HepG2 (cell line): ENCODE data around the gene BEND3. TPM values are rescaled to one million over a fixed set of nuclear protein-coding genes. Genes with fewer than 3 reads are reported as not detected.

Experiments
- AGO2 ChIP-seq: fragments of 200-400 bp; formaldehyde crosslinking; optimal IDR thresholded peaks from 2 replicates; pipeline ENCODE3; 2017; ENCODE audit warnings: mild to moderate bottlenecking, low read depth, low read length, moderate library complexity
- ARHGAP35 ChIP-seq: sonication (generic); formaldehyde crosslinking; IDR thresholded peaks from 2 replicates; pipeline ENCODE4 v1.9.0; 2022; ENCODE audit warnings: mild to moderate bottlenecking, inconsistent platforms, moderate library complexity, missing genetic modification reagents, borderline replicate concordance
- ASH2L ChIP-seq: fragments of 300-600, 200-600 bp; sonication (generic); IDR thresholded peaks from 2 replicates; pipeline ENCODE4 v1.7.0; 2017; ENCODE audit warnings: low read depth, mild to moderate bottlenecking, moderate library complexity, mixed read lengths, low read length; ENCODE audit not compliant: insufficient read length
- BCL6 ChIP-seq: IDR thresholded peaks from 2 replicates; pipeline ENCODE4 v1.6.1; 2016; ENCODE audit warnings: missing genetic modification reagents, missing compliant biosample characterization
- ISX ChIP-seq: sonication (generic); formaldehyde crosslinking; conservative IDR thresholded peaks from 2 replicates; pipeline ENCODE4 v1.5.0; 2020; ENCODE audit warnings: missing genetic modification reagents
- MAX ChIP-seq: IDR thresholded peaks from 2 replicates; pipeline ENCODE4 v1.6.1; 2012; ENCODE audit warnings: inconsistent platforms
- MED8 ChIP-seq: sonication (generic); formaldehyde crosslinking; IDR thresholded peaks from 2 replicates; pipeline ENCODE4 v1.8.1; 2023; ENCODE audit warnings: mild to moderate bottlenecking, missing genetic modification reagents; ENCODE audit not compliant: insufficient replicate concordance
- MXD3 ChIP-seq: IDR thresholded peaks from 2 replicates; pipeline ENCODE4 v1.6.1; 2016; ENCODE audit warnings: mild to moderate bottlenecking, missing biosample characterization, missing genetic modification reagents
- NAIF1 ChIP-seq: sonication (generic); formaldehyde crosslinking; IDR thresholded peaks from 2 replicates; pipeline ENCODE4 v1.5.0; 2020; ENCODE audit warnings: mild to moderate bottlenecking, missing genetic modification reagents, borderline replicate concordance
- RBM39 ChIP-seq: fragments of 200-400 bp; formaldehyde crosslinking; IDR thresholded peaks from one replicate; pipeline ENCODE4 v1.6.1; 2018; ENCODE audit warnings: antibody characterized with exemption, mild to moderate bottlenecking, low read depth, low read length; ENCODE audit not compliant: poor library complexity, severe bottlenecking
- SOX6 ChIP-seq, 2 experiments: fragments of 450-650 bp in 1 of 2; sonication (generic) in 1 of 2; formaldehyde crosslinking in 1 of 2; IDR thresholded peaks; 2 replicates each; pipeline versions ENCODE4 v1.4.0 to v1.6.1; 2017 to 2020; ENCODE audit warnings: antibody characterized with exemption in 1 of 2, mild to moderate bottlenecking in 1 of 2, missing genetic modification reagents in 1 of 2
- THYN1 ChIP-seq: sonication (generic); formaldehyde crosslinking; IDR thresholded peaks from 2 replicates; pipeline ENCODE4 v1.8.1; 2023; ENCODE audit warnings: low read depth, mild to moderate bottlenecking, moderate library complexity, missing genetic modification reagents, borderline replicate concordance
- ZBTB4 ChIP-seq: sonication (generic); formaldehyde crosslinking; IDR thresholded peaks from 2 replicates; pipeline ENCODE4 v1.4.0; 2020; ENCODE audit warnings: missing genetic modification reagents, mild to moderate bottlenecking, borderline replicate concordance
- ZBTB42 ChIP-seq: sonication (generic); formaldehyde crosslinking; IDR thresholded peaks from 2 replicates; pipeline ENCODE4 v1.5.0; 2020; ENCODE audit warnings: mild to moderate bottlenecking, missing genetic modification reagents
- ZNF121 ChIP-seq: sonication (generic); formaldehyde crosslinking; IDR thresholded peaks from 2 replicates; pipeline ENCODE4 v1.5.0; 2020; ENCODE audit warnings: mild to moderate bottlenecking, missing genetic modification reagents
- ZNF207 ChIP-seq: fragments of 450-650 bp; IDR thresholded peaks from 2 replicates; pipeline ENCODE4 v1.6.1; 2016; ENCODE audit warnings: antibody characterized with exemption, borderline replicate concordance
- ZNF234 ChIP-seq: sonication (generic); formaldehyde crosslinking; conservative IDR thresholded peaks from 2 replicates; pipeline ENCODE4 v1.5.1; 2020; ENCODE audit warnings: mild to moderate bottlenecking, missing genetic modification reagents
- ZNF333 ChIP-seq: sonication (generic); formaldehyde crosslinking; IDR thresholded peaks from 2 replicates; pipeline ENCODE4 v1.4.0; 2020; ENCODE audit warnings: mild to moderate bottlenecking, missing genetic modification reagents, borderline replicate concordance
- ZNF432 ChIP-seq: sonication (generic); formaldehyde crosslinking; IDR thresholded peaks from 2 replicates; pipeline ENCODE4 v1.5.0; 2020; ENCODE audit warnings: missing genetic modification reagents, mild to moderate bottlenecking, borderline replicate concordance
- ZNF549 ChIP-seq: sonication (generic); formaldehyde crosslinking; IDR thresholded peaks from 2 replicates; pipeline ENCODE4 v1.5.0; 2020; ENCODE audit warnings: missing genetic modification reagents
- ZNF709 ChIP-seq: sonication (generic); formaldehyde crosslinking; IDR thresholded peaks from 2 replicates; pipeline ENCODE4 v1.5.0; 2020; ENCODE audit warnings: mild to moderate bottlenecking, missing genetic modification reagents
- ZNF761 ChIP-seq: sonication (generic); formaldehyde crosslinking; conservative IDR thresholded peaks from 2 replicates; pipeline ENCODE4 v1.4.0; 2020; ENCODE audit warnings: mild to moderate bottlenecking, missing genetic modification reagents
- ZNF766 ChIP-seq: sonication (generic); formaldehyde crosslinking; IDR thresholded peaks from 2 replicates; pipeline ENCODE4 v1.5.0; 2020; ENCODE audit warnings: missing genetic modification reagents, borderline replicate concordance
- ZNF776 ChIP-seq: sonication (generic); formaldehyde crosslinking; IDR thresholded peaks from 2 replicates; pipeline ENCODE4 v1.4.0; 2020; ENCODE audit warnings: mild to moderate bottlenecking, missing genetic modification reagents
- ZNF781 ChIP-seq: sonication (generic); formaldehyde crosslinking; IDR thresholded peaks from 2 replicates; pipeline ENCODE4 v1.5.1; 2020; ENCODE audit warnings: borderline replicate concordance, mild to moderate bottlenecking, missing genetic modification reagents; ENCODE audit errors: not compliant biosample characterization
- ZSCAN31 ChIP-seq: sonication (generic); formaldehyde crosslinking; IDR thresholded peaks from 2 replicates; pipeline ENCODE4 v1.5.0; 2020; ENCODE audit warnings: low read depth, mild to moderate bottlenecking, missing genetic modification reagents
- polyA plus RNA-seq, 8 experiments: library from polyadenylated mRNA; depleted of rRNA in 3 of 8; stranded (reverse) in 7 of 8; unstranded in 1 of 8; fragments of >200 nt; fragmentation: Illumina TruSeq in 4 of 8; extraction: Trizol in 4 of 8; gene quantifications; 2 replicates each; pipeline versions ENCODE4 v1.2.1 to v1.2.3, GENCODE V29; 2011 to 2016; ENCODE audit warnings: low read depth in 4 of 8, missing spikeins in 1 of 8, mixed read lengths in 1 of 8; ENCODE audit not compliant: insufficient read depth in 1 of 8
- total RNA-seq, 5 experiments: library from RNA; depleted of rRNA; stranded (reverse); fragments of >200 nt; fragmentation: Illumina TruSeq; extraction: Trizol; gene quantifications; 2 replicates each; pipeline ENCODE4 v1.2.3, GENCODE V29; 2016; ENCODE audit warnings: low read depth in 1 of 5

Gene BEND3
- total and polyA plus RNA-seq, 2 of the 13 experiments (the other 11 are each of a cell fraction or from before 2014, with no cell fraction given), result 1.4 to 5.8 TPM

- TF ChIP-seq THYN1, result 0 out of 2 replicates have a peak, but pooled peaks have one; percentile 52
- peak; percentile 68; the same call in 1 of the 2 replicates for TF ChIP-seq ZSCAN31 (CRISPR knock-in tag)
- TF ChIP-seq ZNF781 (CRISPR knock-in tag), result no peak
- no peak for TF ChIP-seq ZNF432
- peak; percentile 43; the same call in 1 of the 2 replicates for TF ChIP-seq MXD3 (CRISPR knock-in tag)
- TF ChIP-seq MED8 (CRISPR knock-in tag), result peak; percentile 37
- TF ChIP-seq ZNF549 (CRISPR knock-in tag), result no peak
- TF ChIP-seq BCL6 (CRISPR knock-in tag), result peak; percentile 27; the same call in 1 of the 2 replicates
- TF ChIP-seq ZNF709 (CRISPR knock-in tag), result peak; percentile 70; the same call in 1 of the 2 replicates
- TF ChIP-seq ZNF207, result no peak
- peak; percentile 95 for TF ChIP-seq AGO2
- 0 out of 2 replicates have a peak, but pooled peaks have one; percentile 69 for TF ChIP-seq ZNF333 (CRISPR knock-in tag)
- 0 out of 2 replicates have a peak, but pooled peaks have one; percentile 51 for TF ChIP-seq ARHGAP35 (CRISPR knock-in tag)
- no peak for TF ChIP-seq ZNF761
- TF ChIP-seq ZNF121, result peak; percentile 96
- TF ChIP-seq SOX6 (IDR thresholded peaks at IDR 0.05), result no peak
- peak; percentile 28 for TF ChIP-seq SOX6 (CRISPR knock-in tag; IDR thresholded peaks at IDR 0.05)
- TF ChIP-seq ZNF234 (CRISPR knock-in tag), result peak; percentile 60; the same call in 1 of the 2 replicates
- peak; percentile 74 for TF ChIP-seq RBM39
- TF ChIP-seq MAX, result peak; percentile 58; the same call in 1 of the 2 replicates
- no peak for TF ChIP-seq ZBTB4 (CRISPR knock-in tag)
- TF ChIP-seq NAIF1 (CRISPR knock-in tag), result no peak
- 0 out of 2 replicates have a peak, but pooled peaks have one; percentile 16 for TF ChIP-seq ISX (CRISPR knock-in tag)
- no peak for TF ChIP-seq ZBTB42 (CRISPR knock-in tag)
- peak; percentile 74 for TF ChIP-seq ZNF776
- TF ChIP-seq ASH2L, result peak; percentile 63
- TF ChIP-seq ZNF766 (CRISPR knock-in tag), result peak; percentile 48; the same call in 1 of the 2 replicates
Measured at GRCh38 chr6:107115695-107116327, 496 bp upstream of the BEND3 start (continued).
